SU-DHL-6 (cell line): ENCODE results near the gene RBM8A.

Experiments used
- H2AFZ ChIP-seq: fragments of 200-600 bp; sonication (generic); 2 replicates; pipeline ENCODE4 v1.6.1; 2014; ENCODE audit warnings: low read depth, mild to moderate bottlenecking, moderate library complexity, mixed read lengths, antibody characterized with exemption, low read length; ENCODE audit not compliant: severe bottlenecking
- H3F3A ChIP-seq: fragments of 200-600 bp; shearing (Covaris generic); 2 replicates; pipeline ENCODE4 v1.6.0; 2016; ENCODE audit warnings: antibody characterized with exemption, mild to moderate bottlenecking; ENCODE audit not compliant: insufficient read depth
- H3K27ac ChIP-seq: fragments of 200-600 bp; sonication (generic); 2 replicates; pipeline ENCODE4 v1.5.1; 2016; ENCODE audit warnings: low read depth, mild to moderate bottlenecking, low read length, moderate library complexity, mixed read lengths
- H3K27me3 ChIP-seq: fragments of 200-600 bp; sonication (generic), shearing (Covaris generic); 2 replicates; pipeline ENCODE4 v1.6.0; 2014; ENCODE audit warnings: mild to moderate bottlenecking, low read length
- H3K36me3 ChIP-seq: fragments of 200-600 bp; sonication (generic); 2 replicates; pipeline ENCODE4 v1.6.1; 2014; ENCODE audit warnings: mild to moderate bottlenecking, low read length, mixed read lengths
- H3K4me2 ChIP-seq: fragments of 300-600, 200-600 bp; shearing (Covaris generic), sonication (generic); 2 replicates; pipeline ENCODE4 v1.6.0; 2014; ENCODE audit warnings: low read length, low read depth, mild to moderate bottlenecking; ENCODE audit not compliant: poor library complexity, severe bottlenecking
- H3K4me3 ChIP-seq: fragments of 200-600 bp; sonication (generic); 2 replicates; pipeline ENCODE4 v1.5.1; 2014; ENCODE audit warnings: antibody characterized with exemption, low read length, mild to moderate bottlenecking, mixed read lengths; ENCODE audit not compliant: insufficient read depth, poor library complexity, severe bottlenecking
- H3K79me2 ChIP-seq: fragments of 200-600 bp; sonication (generic); 2 replicates; pipeline ENCODE4 v1.6.1; 2014; ENCODE audit warnings: mild to moderate bottlenecking, low read length, moderate library complexity; ENCODE audit not compliant: insufficient read depth
- H3K9ac ChIP-seq: fragments of 200-600 bp; sonication (generic); 2 replicates; pipeline ENCODE4 v1.7.0; 2014; ENCODE audit warnings: mild to moderate bottlenecking, low read length
- H3K9me2 ChIP-seq: fragments of 200-600 bp; sonication (generic); replicated peaks from 2 replicates; pipeline ENCODE4 v1.6.1; 2014; ENCODE audit warnings: low read length; ENCODE audit not compliant: insufficient read depth
- H3K9me3 ChIP-seq: fragments of 200-600 bp; sonication (generic); 2 replicates; pipeline ENCODE4 v1.6.1; 2014; ENCODE audit warnings: low read length, mixed read lengths; ENCODE audit not compliant: insufficient read depth
- H4K20me1 ChIP-seq: fragments of 200-600 bp; sonication (generic); 2 replicates; pipeline ENCODE4 v1.6.1; 2014; ENCODE audit warnings: low read depth, mild to moderate bottlenecking, antibody characterized with exemption, low read length, moderate library complexity, mixed read lengths
- EZH2phosphoT487 ChIP-seq: fragments of 200-600 bp; sonication (generic), shearing (Covaris generic); conservative IDR thresholded peaks from 2 replicates; pipeline ENCODE4 v1.6.1; 2018; ENCODE audit warnings: mild to moderate bottlenecking, antibody characterized with exemption, low read length, moderate library complexity, mixed read lengths
- TF ChIP-seq, protein P1 (sequence below): fragments of 200-600 bp; sonication (generic); IDR thresholded peaks from one replicate; pipeline ENCODE4 v1.5.1; 2017; ENCODE audit warnings: antibody characterized with exemption, mild to moderate bottlenecking, low read length, moderate library complexity; ENCODE audit not compliant: insufficient read depth, poor library complexity, severe bottlenecking

RBM8A gene

DNA sequence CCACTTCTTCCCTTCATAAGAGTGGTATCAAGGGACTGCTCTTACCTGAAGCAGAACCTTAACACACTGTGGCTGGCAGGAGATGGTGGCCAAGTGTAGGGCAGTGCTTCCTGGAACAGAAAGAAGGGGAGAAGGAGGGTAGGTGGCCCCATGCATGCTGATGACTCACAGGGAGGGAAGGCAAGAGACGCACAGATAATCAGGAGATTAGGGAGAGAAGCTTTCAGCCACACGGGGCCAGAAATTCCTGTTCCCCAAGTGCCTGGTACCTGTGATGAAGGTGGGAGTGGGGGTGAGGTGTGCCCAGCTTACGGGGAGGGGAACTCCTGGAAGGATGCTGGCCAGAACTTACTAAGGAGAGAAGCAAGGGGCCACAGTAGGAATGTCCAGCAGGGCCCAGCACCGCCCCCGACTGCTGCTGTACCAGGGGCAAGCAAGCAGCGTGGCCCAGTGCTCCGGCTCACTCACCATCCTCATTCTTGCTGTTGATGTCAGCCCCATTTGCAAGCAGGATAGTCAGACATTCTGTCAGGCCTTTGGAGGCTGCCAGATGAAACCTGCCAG is 49.3 kb downstream of the RBM8A start:
- H3K9me2 ChIP-seq = no peaks in the 10 kb centered on the region
- no peaks in the 10 kb centered on the region for H3K79me2 ChIP-seq
- no peak overlapping the region for H3K4me2 ChIP-seq
- H3F3A ChIP-seq = no peaks in the 10 kb centered on the region
- H3K36me3 ChIP-seq = no peaks in the 10 kb centered on the region
- H2AFZ ChIP-seq = no peak overlapping the region
- TF ChIP-seq, protein P1, sequence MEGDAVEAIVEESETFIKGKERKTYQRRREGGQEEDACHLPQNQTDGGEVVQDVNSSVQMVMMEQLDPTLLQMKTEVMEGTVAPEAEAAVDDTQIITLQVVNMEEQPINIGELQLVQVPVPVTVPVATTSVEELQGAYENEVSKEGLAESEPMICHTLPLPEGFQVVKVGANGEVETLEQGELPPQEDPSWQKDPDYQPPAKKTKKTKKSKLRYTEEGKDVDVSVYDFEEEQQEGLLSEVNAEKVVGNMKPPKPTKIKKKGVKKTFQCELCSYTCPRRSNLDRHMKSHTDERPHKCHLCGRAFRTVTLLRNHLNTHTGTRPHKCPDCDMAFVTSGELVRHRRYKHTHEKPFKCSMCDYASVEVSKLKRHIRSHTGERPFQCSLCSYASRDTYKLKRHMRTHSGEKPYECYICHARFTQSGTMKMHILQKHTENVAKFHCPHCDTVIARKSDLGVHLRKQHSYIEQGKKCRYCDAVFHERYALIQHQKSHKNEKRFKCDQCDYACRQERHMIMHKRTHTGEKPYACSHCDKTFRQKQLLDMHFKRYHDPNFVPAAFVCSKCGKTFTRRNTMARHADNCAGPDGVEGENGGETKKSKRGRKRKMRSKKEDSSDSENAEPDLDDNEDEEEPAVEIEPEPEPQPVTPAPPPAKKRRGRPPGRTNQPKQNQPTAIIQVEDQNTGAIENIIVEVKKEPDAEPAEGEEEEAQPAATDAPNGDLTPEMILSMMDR = no peak
- no peak for TF ChIP-seq EZH2phosphoT487
- no peaks in the 10 kb centered on the region for H3K9me3 ChIP-seq
- no peaks in the 10 kb centered on the region for H4K20me1 ChIP-seq
- no peaks in the 10 kb centered on the region for H3K27me3 ChIP-seq
- H3K27ac ChIP-seq = no peak overlapping the region
- H3K4me3 ChIP-seq = no peak overlapping the region
- no peak overlapping the region for H3K9ac ChIP-seq

- Histone ChIP-seq H3K79me2 (no peaks in the 10 kb centered on the region), H3F3A (no peaks in the 10 kb centered on the region), H4K20me1 (no peaks in the 10 kb centered on the region), H3K27ac (no peak overlapping the region), H3K36me3 (no peaks in the 10 kb centered on the region), H3K4me2 (no peak overlapping the region), H3K9me2 (no peaks in the 10 kb centered on the region), H3K4me3 (no peak overlapping the region), H2AFZ (no peak overlapping the region), H3K9me3 (no peaks in the 10 kb centered on the region), H3K9ac (no peak overlapping the region), H3K27me3 (no peaks in the 10 kb centered on the region)
- TF ChIP-seq EZH2phosphoT487 = no peak
- TF ChIP-seq, protein P1 = no peak
Measured at GRCh38 chr1:145874646-145875045, 52.6 kb downstream of the RBM8A start.

DNA sequence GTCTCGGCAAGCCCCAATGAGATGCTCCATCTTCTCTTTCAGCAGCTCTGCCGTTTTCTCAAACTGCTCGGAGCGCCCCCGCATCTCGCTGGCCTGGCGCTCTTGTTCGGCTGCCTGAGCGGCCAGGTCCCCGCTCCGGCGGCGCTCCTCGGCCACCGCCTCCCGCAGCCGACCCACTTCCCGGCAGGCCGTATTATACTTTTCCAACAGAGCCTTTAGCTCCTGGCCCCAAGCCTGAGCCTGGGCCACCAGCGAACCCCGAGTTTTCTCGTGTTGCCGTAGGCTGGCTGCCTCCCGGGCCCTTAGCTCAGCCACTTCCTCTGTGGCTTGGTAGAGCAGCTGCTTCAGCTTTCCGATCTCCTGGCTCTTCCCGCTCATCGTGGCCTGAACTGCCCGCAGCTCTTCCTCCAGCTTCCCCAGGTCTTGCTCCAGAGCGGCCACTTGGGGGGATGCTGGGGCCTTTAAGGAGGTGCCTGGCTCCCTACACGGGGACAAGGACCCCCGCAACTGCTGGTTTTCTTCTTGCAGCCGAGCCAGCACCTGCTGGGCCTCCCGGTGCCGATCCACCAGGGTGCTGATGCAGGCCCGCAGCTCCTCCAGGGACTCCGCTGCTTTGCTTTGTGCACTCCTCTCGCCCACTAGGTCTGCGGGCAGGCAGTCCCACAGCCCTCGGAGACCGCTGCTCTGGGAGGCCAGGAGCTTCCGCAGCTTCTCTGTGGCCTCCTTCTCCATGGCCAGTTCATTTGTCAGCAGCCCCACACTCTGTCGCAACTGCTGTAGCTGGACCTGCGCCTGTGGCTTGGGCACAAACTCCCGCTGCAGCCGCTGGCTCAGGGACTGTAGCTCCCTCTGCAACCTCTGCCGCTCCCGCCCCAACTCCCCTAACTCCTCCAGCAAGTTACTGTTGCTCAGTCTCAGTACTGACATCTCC is 55.0 kb downstream of the RBM8A start:
- Histone ChIP-seq H3K9me3 (no peaks in the 10 kb centered on the region), H3K27ac (no peak overlapping the region), H4K20me1 (no peaks in the 10 kb centered on the region), H3K27me3 (no peaks in the 10 kb centered on the region), H3F3A (no peaks in the 10 kb centered on the region), H3K9ac (no peak overlapping the region), H3K9me2 (no peaks in the 10 kb centered on the region), H3K36me3 (no peaks in the 10 kb centered on the region), H3K4me3 (no peak overlapping the region), H3K4me2 (no peak overlapping the region), H3K79me2 (no peaks in the 10 kb centered on the region), H2AFZ (peak overlapping the region; percentile 45)
- TF ChIP-seq EZH2phosphoT487 = no peak
- TF ChIP-seq, protein P1 = no peak
